ENCODE results near the gene SAMD4B.
"Not testable (repeated sequence)": the region's sequence is repeated elsewhere in the genome, so short reads cannot be mapped to it uniquely, and the experiment has no call there.

The SAMD4B gene

DNA sequence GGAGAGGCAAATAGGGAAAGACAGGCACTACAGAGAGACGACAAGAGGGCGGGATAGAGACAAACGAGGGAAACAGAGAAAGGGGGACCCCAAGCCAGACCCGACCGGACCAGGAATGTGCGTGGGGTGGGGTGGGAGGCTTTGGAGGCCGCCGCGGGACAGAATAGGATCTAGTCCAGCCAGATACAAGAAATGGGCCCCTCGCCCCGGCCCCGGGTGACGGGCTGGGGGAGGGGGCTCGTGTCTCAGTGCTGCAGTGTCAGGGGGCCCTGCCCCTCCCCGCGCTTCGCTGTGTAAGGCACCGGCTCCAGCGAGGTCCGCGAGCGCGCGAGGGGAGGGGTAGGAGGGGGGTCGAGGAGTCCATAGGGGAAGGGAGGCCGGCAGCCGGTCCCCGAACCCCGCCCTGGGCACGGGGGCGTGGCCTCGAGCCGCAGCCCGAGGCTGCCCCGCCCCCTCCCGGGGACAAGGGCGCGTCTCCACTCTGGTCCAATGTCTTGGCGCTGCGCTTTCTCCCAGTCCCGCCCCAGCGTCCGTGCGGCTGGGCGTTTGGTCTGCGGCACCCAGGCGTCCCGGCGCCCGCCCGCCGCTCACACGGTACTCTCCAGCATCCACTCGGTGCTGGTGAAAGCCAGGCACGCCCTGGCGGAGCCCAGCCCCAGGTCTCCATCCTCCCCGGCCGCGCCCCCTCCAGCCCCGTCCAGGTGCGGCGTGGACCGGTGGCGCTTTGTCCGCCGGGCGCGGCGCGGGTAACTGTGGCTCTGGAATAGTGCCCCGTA lies 35.0 kb upstream of the SAMD4B start:
- TF ChIP-seq ZFX (IDR thresholded peaks at IDR 0.05; ENCODE audit: borderline replicate concordance), result no peak
- TF ChIP-seq, protein P1, sequence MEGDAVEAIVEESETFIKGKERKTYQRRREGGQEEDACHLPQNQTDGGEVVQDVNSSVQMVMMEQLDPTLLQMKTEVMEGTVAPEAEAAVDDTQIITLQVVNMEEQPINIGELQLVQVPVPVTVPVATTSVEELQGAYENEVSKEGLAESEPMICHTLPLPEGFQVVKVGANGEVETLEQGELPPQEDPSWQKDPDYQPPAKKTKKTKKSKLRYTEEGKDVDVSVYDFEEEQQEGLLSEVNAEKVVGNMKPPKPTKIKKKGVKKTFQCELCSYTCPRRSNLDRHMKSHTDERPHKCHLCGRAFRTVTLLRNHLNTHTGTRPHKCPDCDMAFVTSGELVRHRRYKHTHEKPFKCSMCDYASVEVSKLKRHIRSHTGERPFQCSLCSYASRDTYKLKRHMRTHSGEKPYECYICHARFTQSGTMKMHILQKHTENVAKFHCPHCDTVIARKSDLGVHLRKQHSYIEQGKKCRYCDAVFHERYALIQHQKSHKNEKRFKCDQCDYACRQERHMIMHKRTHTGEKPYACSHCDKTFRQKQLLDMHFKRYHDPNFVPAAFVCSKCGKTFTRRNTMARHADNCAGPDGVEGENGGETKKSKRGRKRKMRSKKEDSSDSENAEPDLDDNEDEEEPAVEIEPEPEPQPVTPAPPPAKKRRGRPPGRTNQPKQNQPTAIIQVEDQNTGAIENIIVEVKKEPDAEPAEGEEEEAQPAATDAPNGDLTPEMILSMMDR (IDR thresholded peaks at IDR 0.05), result no peak

DNA sequence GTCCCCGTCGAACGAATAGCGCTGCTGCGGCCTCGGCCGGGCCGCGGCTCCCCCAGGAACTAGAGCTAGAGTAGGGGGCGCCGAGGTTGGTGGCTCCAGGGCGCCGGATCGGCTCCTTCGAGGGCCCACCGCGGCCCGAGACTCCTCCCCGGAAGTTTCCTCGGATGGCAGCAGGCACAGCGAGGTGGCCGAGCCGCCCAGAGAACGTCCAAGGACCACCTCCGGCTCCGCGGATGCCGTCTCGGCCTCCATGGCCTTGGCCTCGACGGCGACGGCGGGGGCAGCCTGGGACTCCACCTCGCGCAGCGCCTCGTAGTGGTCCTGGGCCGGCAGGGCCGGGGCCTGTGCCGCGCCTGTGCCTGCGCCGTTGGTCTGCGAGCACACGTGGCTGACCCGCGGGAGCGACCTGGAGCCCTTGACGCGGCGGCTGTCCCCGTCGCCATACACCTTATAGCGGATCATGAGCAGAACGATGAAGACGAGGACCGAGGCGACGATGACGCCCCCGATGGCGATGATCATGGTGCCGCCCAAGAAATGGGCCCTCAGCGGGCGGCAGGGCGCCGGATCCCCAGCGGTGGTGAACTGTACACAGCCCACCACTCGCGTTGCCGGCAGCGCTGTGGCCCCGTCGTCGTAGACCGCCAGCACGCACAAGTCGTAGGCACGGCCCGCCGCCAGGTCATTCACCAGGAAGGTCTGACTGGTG lies 34.2 kb upstream of the SAMD4B start:
- no peak overlapping the region for H3K27ac ChIP-seq
- TF ChIP-seq ZFX (IDR thresholded peaks at IDR 0.05; ENCODE audit: borderline replicate concordance), result no peak
- TF ChIP-seq, protein P1 (IDR thresholded peaks at IDR 0.05), result no peak

More for the DNA sequence above, 35.0 kb upstream of the SAMD4B start:
- no peak overlapping the region for H3K27ac ChIP-seq

DNA sequence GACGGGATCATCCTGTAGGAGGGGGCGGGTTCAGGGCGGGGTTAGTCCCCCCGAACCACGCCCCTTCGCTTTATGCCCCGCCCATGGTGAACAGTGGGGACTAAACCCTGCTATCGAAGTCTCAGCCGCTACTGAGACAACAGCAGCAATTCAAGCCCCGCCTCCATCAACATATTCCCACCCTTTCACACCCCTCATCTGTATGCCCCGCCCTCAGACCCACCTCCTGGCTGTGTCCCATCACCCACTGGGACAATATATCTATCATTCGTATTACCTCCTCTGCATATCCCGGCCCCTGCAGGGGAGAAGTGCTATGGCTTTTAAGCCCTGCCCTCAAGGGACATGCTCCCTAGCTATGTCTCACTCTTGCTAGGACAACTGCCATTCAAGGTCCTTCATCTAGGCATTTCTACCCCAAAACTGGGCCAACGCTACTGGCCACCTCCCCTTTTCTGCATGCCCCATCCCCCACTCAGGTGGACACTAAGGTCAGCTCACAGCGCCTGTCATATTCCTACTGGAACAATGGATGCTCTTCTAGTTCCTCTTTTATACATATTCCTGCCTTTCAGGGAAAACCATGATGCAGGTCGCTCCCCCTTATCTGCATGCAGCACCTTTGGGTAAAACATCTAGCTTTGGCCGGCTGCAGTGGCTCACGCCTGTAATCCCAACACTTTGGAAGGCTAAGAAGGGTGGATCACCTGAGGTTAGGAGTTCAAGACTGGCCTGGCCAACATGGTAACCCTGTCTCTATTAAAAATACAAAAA lies 33.5 kb upstream of the SAMD4B start:
- no peak overlapping the region for H3K27ac ChIP-seq
- TF ChIP-seq ZFX (IDR thresholded peaks at IDR 0.05; ENCODE audit: borderline replicate concordance), result no peak
- TF ChIP-seq, protein P1 (IDR thresholded peaks at IDR 0.05), result no peak

DNA sequence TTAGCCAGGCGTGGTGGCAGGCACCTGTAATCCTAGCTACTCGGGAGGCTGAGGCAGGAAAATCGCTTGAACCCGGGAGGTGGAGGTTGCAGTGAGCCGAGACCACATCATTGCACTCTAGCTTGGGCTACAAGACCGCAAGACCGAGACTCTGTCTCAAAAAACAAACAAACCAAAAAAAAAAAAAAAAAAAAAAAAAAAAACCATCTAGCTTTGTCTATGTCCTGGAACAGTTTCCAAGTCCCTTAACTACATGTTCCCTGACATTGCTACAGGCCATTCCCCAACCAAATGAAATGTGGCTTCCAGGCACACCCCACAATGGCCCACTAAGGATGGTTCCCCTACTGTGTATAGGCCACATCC lies 32.9 kb upstream of the SAMD4B start:
- not testable (repeated sequence) for H3K27ac ChIP-seq

DNA sequence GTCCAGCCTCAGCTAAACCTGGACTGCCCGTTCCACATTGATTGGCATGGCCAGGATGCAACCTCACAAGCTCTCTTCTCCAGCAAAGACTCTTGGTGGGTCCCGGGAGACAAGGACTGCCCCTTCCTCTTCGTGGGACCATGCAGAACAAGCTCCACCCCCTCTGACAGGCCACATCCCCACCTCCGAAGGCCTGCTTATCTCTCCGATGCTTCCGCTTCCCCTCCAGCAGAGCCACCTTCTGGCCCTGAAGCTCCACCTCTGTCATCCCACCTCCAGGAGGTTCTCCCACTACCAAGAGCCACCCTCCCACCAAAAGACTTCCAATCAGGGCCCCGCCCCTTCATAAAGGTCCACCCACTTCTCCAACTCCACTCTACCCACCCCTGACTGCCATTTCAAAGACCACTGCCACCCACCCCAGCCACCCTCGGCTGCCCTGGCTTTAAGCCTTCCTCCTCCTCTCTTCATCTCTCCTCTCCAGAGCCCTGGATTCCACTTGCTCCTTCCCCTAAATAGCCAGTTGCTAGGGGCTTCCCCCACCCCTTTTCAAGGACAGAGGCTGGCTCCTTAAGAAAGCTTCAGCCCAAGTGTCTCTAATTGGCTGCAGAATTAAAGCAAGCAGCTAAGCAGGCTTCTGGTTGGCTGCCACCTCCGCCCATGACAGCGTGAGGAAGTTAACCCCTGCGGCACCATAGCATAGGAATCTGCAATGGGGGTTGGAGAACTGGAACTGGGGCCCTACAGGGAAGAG lies 31.5 kb upstream of the SAMD4B start:
- H3K27ac ChIP-seq, result no peak overlapping the region
- TF ChIP-seq ZFX (IDR thresholded peaks at IDR 0.05; ENCODE audit: borderline replicate concordance), result no peak
- TF ChIP-seq, protein P1 (IDR thresholded peaks at IDR 0.05), result no peak

DNA sequence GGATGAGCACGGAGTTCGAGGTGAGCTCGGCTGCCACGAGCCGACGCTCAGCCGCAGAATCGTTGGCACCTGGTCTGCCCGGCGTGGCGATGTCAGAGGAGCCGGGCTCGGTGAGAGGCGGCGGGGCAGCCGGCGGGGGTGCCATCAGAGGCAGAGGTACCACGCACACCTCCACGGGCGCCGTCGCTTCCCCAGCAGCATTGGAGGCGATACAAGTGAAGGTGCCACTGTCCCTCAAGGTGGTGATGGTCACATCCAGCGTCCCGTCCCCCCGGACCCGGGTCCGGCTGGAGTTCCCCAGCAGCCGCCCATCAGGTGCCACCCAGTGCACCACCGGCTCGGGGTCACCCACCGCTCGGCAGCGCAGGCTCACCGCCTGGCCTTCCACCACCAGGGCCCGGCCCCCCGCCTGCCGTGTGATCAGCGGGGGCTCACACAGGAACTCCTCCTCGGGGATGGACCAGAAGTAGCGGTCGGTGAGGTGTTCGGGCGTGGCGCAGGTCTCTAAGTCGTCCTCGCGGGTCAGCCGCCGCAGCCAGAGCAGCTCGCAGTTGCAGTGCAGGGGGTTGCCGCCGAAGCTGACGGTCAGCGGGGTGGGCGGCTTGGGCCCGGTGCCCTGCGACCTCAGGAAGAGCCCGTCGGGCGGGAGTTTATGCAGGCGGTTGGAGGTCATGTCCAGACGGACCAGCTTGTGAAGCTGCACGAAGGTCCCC lies 28.0 kb upstream of the SAMD4B start:
- no peak overlapping the region for H3K27ac ChIP-seq
- no peak for TF ChIP-seq ZFX (IDR thresholded peaks at IDR 0.05; ENCODE audit: borderline replicate concordance)
- TF ChIP-seq, protein P1 (IDR thresholded peaks at IDR 0.05), result no peak

DNA sequence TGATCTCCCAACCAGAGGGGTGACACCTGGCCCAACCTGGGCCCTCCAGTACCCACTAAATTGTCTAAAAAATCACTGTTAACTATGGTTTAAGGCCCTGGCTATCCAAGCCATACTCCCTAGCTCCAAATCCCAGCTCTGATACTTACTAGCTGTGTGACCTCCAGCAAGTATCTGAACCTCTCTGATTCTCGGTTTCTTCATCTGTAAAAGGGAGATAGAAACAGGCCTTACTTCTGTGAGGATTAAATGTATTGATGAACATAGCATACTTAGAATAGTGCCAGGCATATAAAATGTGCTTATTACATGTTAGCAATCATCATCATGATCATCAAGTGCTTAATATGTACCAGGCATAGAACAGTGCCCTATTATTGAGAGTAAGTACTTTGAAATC lies 26.3 kb upstream of the SAMD4B start:
- no peak for TF ChIP-seq ZFX (IDR thresholded peaks at IDR 0.05; ENCODE audit: borderline replicate concordance)
- TF ChIP-seq, protein P1 (IDR thresholded peaks at IDR 0.05), result no peak

More for the DNA sequence above, 26.3 kb upstream of the SAMD4B start:
- no peak overlapping the region for H3K27ac ChIP-seq
